ENCODE measurements around the gene UXS1. TPM values are rescaled to one million over a fixed set of nuclear protein-coding genes. Genes with fewer than 3 reads are reported as not detected.

UXS1 gene
- total RNA-seq, 2 donors from 2014 or later = 31.0 to 34.4 TPM

GRCh38 chr2:106124106-106124756 is 69.9 kb downstream of the UXS1 start:
- Histone ChIP-seq H3K4me1 (no peaks in the 10 kb centered on the region), H3K4me3 (no peak overlapping the region), H3K27me3 (no peaks in the 10 kb centered on the region), H3K9me3 (no peaks in the 10 kb centered on the region), H3K36me3 (no peaks in the 10 kb centered on the region), H3K9ac (ENCODE audit: low read depth in 2 of 2, low read length in 2 of 2) (no peak overlapping the region), H3K27ac (no peak overlapping the region)
- no peak for DNase-seq
- intact Hi-C loops (cut with DNase I) = no loop called here
- no peak for TF ChIP-seq CTCF (IDR thresholded peaks at IDR 0.05)

DNA sequence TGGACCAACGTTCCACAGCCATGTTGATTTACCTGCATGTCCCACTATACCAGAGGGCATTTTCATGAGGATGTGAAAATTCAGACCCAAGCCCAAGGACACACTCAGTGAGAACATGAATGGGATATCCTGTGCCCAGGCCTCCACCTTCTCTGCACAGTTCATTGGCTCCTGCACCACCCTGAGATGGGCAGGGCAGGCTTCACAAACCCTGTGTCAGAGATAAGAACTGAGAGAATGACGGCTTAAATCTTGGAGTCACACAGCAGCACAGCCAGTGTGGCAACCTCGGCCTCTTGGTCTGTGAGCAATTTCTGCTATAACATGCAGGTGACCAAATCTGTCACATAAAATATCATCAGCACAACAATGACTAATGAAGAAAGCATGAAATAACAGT is 71.9 kb downstream of the UXS1 start:
- H3K4me3 ChIP-seq = no peak overlapping the region
- H3K9ac ChIP-seq (ENCODE audit: low read depth in 2 of 2, low read length in 2 of 2) = no peak overlapping the region
- no peaks in the 10 kb centered on the region for H3K27me3 ChIP-seq
- H3K27ac ChIP-seq = no peak overlapping the region
- no peaks in the 10 kb centered on the region for H3K4me1 ChIP-seq
- intact Hi-C loops (cut with DNase I) = no loop called here
- no peak for TF ChIP-seq CTCF (IDR thresholded peaks at IDR 0.05)
- DNase-seq = no peak
- H3K9me3 ChIP-seq = no peaks in the 10 kb centered on the region
- no peaks in the 10 kb centered on the region for H3K36me3 ChIP-seq

DNA sequence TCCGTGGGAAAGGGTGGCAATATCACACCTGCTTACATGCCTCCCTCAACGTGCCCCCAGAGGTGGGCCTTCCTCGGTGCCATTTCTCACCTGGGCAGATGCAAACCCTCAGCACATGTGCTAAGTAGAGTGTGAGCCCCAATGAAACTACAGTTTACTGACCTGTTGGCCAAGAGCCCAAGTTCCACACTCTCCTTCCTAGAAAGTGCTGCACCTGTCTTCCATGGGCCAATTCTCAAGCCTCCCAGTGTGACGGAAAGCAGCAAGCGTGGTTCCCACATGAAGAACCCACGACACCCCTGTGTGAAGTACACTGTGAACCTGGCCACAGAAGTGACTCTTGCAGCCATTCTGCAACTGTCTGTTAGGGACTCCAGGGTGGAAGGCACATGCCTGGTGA is 73.7 kb downstream of the UXS1 start:
- intact Hi-C loops (cut with DNase I) = no loop called here
- Histone ChIP-seq H3K4me1 (no peaks in the 10 kb centered on the region), H3K27ac (no peak overlapping the region), H3K36me3 (no peaks in the 10 kb centered on the region), H3K9me3 (no peaks in the 10 kb centered on the region), H3K9ac (ENCODE audit: low read depth in 2 of 2, low read length in 2 of 2) (no peak overlapping the region), H3K4me3 (no peak overlapping the region), H3K27me3 (no peaks in the 10 kb centered on the region)
- DNase-seq = no peak
- TF ChIP-seq CTCF (IDR thresholded peaks at IDR 0.05) = no peak

DNA sequence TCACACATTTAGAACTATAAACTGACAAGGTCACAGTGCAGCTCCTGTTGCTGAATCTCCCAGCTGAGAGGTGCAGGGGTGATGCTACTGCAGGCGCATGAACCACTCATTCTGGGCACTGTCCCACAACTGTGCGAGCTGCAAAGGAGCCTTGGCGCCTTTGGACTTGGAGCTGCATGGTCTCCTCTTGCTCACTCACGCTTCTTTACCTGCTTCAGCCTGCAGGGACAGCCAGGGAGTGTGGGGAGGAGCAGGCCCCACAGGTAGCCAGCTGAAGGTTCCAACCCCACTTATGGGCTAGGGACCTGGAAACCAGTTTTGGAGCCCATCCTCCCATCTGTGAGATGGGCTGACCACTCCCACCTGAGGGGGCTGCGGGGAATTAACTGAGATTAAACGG is 75.0 kb downstream of the UXS1 start:
- no peak for DNase-seq
- Histone ChIP-seq H3K4me3 (no peak overlapping the region), H3K9me3 (no peaks in the 10 kb centered on the region), H3K4me1 (no peaks in the 10 kb centered on the region), H3K36me3 (no peaks in the 10 kb centered on the region), H3K9ac (ENCODE audit: low read depth in 2 of 2, low read length in 2 of 2) (no peak overlapping the region), H3K27ac (no peak overlapping the region), H3K27me3 (no peaks in the 10 kb centered on the region)
- intact Hi-C loops (cut with DNase I) = no loop called here
- TF ChIP-seq CTCF (IDR thresholded peaks at IDR 0.05) = no peak

DNA sequence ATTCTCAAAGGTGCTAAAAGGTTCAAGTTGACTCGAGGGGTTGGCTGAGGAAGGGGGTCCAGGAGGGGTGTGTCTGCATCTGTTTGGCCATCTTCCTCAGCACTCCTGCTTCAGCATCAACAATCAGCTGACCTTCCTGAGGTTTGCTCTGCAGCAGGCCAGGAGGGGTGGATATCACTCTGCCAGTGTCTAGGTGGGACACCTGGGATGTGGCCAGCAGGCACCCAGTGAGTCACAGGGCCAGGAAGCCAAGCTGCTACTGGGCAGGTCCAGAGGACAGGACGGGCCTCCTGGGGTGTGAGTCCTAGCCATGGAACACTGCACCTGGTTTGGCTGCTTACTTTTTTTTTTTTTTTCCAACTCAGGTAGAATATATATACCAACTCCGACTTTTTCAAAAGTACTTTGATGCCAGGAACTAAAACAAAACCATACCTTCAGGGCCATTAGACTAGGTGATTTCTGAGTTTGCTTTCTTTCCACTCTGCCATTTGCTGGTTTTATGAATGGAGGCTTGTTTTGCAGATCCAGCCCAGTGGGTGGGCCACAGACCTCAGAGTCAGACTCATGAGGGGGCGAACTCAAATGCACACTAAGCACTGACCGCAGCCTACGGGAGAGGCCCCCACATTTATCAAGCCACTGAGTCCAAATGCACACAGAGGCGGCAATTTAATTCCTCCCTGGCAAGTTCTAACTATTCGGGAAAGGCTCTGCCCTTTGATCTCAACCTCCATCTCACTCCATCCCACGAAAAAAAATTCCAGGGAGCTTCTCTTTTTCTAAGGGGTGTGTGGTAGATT is 76.0 kb downstream of the UXS1 start:
- intact Hi-C loops (cut with DNase I) = no loop called here
- no peak for DNase-seq
- Histone ChIP-seq H3K27me3 (no peaks in the 10 kb centered on the region), H3K36me3 (no peaks in the 10 kb centered on the region), H3K4me1 (no peaks in the 10 kb centered on the region), H3K9me3 (no peaks in the 10 kb centered on the region), H3K27ac (no peak overlapping the region), H3K4me3 (no peak overlapping the region), H3K9ac (ENCODE audit: low read depth in 2 of 2, low read length in 2 of 2) (no peak overlapping the region)
- TF ChIP-seq CTCF (IDR thresholded peaks at IDR 0.05) = no peak
